Ovary (tissue), 9 donors: ENCODE data around the gene CCDC169. TPM values are rescaled to one million over a fixed set of nuclear protein-coding genes. Genes with fewer than 3 reads are reported as not detected.

ENCODE experiments used
- DNase-seq, 5 donors: peaks; one replicate each; pipeline ENCODE4 v3.0.0-alpha.2; 2019 to 2020
- H3K27ac ChIP-seq, 2 donors: fragments of 200-600 bp; one replicate each; pipeline versions ENCODE4 v1.5.1 to v1.8.0; 2019 to 2022
- H3K27me3 ChIP-seq: fragments of 200-600 bp; one replicate; pipeline ENCODE4 v1.8.0; 2022
- H3K36me3 ChIP-seq: fragments of 200-600 bp; sonication (generic); one replicate; pipeline ENCODE4 v1.5.1; 2019
- H3K4me1 ChIP-seq: one replicate; pipeline ENCODE4 v1.8.1; 2013; ENCODE audit warnings: mild to moderate bottlenecking, moderate library complexity; ENCODE audit not compliant: insufficient read depth
- H3K4me3 ChIP-seq: fragments of 200-600 bp; sonication (generic); one replicate; pipeline ENCODE4 v1.5.1; 2017
- H3K9me3 ChIP-seq, 2 donors: fragments of 200-600 bp in 1 of 2; sonication (generic) in 1 of 2; one replicate each; pipeline versions ENCODE4 v1.5.1 to v1.8.1; 2013 to 2019; ENCODE audit warnings: mild to moderate bottlenecking in 1 of 2, moderate library complexity in 1 of 2
- EP300 ChIP-seq: sonication (generic); formaldehyde crosslinking; IDR thresholded peaks from one replicate; pipeline ENCODE4 v1.6.1; 2017; ENCODE audit warnings: antibody characterized with exemption
- POLR2A ChIP-seq: fragments of 450-650 bp; IDR thresholded peaks from one replicate; pipeline ENCODE4 v1.6.1; 2017; ENCODE audit warnings: antibody characterized with exemption, mild to moderate bottlenecking, moderate library complexity
- WGBS, 3 donors: extraction: QIAGEN DNeasy Blood & Tissue Kit in 1 of 3; methylation state at CpG; one replicate each; pipeline versions ENCODE4 v1.1.5 to v1.1.7; 2013 to 2017; 5-methylcytosine and 5-hydroxymethylcytosine counted together
- intact Hi-C, 4 donors: fragments of 100-400 bp; cut with DNase I; formaldehyde crosslinking; loops; one replicate each; pipeline versions ENCODE4 v1.11.0 to v1.15.1; 2022 to 2023
- polyA plus RNA-seq, 2 donors: library from polyadenylated mRNA; stranded (reverse); fragments of 200-250 nt in 1 of 2; fragments of 350-450 nt in 1 of 2; fragmentation: Illumina TruSeq in 1 of 2; extraction: RNeasy Lipid Tissue Mini Kit (QIAGEN cat#74804) in 1 of 2; gene quantifications; one replicate each; pipeline ENCODE4 v1.2.3, GENCODE V29; 2013 to 2014
- total RNA-seq, 7 donors: library from RNA; depleted of rRNA in 2 of 7; stranded (reverse); fragments of >200 nt in 2 of 7; fragmentation: NEBNext Ultra II Directional in 3 of 7; extraction: Animal tissue kit (Norgen Biotek cat#: 25700) in 3 of 7; gene quantifications; one replicate each; pipeline versions ENCODE4 v1.1.0 to v1.2.4, GENCODE V29; 2016 to 2023
- TF ChIP-seq, protein P1 (sequence below), 3 donors: fragments of 450-650 bp in 2 of 3; fragments of 200-600 bp in 1 of 3; IDR thresholded peaks; one replicate each; pipeline versions ENCODE4 v1.5.1 to v1.8.0; 2016 to 2022; ENCODE audit warnings: antibody characterized with exemption in 3 of 3, mild to moderate bottlenecking in 1 of 3
- donor health status: DM: no; HTN: no; CAD: no; lungs with moderate emphysema.
- donor health status: DM: no; HTN: no; CAD: no.
- donor health status: Bipolar disorder and iron deficiency.
- donor health status: DM: yes; HTN: yes; CAD: no.
- donor health status: DM: no; HTN: no; CAD: no.
- donor health status: DM: yes; HTN: yes; CAD: no.

CCDC169 gene
- total and polyA plus RNA-seq, 9 donors, result 0.24 to 2.7 (median 0.97) TPM; not detected in 1

DNA sequence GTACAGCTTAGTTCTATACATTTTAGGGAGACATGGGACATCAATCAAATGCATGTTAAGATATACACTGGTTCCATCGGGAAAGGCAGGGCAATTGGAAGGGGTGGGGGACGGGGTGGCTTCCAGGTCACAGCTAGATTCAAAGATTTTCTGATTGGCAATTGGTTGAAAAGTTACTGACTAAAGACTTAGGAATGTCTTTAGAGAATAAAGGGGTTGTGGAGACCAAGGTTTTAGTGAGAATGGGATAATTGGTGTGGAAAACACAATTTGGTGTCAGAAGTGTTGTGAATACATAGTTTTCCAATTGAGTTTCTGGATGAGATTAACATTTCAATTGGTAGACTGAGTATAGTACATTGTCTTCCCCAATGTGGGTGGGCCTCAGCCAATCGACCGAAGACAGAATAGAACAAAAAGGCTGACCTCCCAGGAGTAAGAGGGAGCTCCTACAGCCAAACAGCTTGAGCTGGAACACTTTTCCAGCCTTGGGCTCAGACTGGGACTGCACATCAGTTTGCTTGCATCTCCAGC lies 988 bp upstream of the CCDC169 start:
- no peaks in the 10 kb centered on the region for H3K27me3 ChIP-seq
- no peaks in the 10 kb centered on the region for H3K9me3 ChIP-seq
- WGBS, 3 donors, result 13 to 18% (median 17%) methylated on average over 4 of the region's 4 CpGs
- no peak overlapping the region for H3K4me3 ChIP-seq
- no peaks in the 10 kb centered on the region for H3K36me3 ChIP-seq
- TF ChIP-seq, protein P1, sequence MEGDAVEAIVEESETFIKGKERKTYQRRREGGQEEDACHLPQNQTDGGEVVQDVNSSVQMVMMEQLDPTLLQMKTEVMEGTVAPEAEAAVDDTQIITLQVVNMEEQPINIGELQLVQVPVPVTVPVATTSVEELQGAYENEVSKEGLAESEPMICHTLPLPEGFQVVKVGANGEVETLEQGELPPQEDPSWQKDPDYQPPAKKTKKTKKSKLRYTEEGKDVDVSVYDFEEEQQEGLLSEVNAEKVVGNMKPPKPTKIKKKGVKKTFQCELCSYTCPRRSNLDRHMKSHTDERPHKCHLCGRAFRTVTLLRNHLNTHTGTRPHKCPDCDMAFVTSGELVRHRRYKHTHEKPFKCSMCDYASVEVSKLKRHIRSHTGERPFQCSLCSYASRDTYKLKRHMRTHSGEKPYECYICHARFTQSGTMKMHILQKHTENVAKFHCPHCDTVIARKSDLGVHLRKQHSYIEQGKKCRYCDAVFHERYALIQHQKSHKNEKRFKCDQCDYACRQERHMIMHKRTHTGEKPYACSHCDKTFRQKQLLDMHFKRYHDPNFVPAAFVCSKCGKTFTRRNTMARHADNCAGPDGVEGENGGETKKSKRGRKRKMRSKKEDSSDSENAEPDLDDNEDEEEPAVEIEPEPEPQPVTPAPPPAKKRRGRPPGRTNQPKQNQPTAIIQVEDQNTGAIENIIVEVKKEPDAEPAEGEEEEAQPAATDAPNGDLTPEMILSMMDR (IDR thresholded peaks at IDR 0.05), result no peak
- TF ChIP-seq POLR2A (no peak), EP300 (no peak)
- H3K27ac ChIP-seq, result no peak overlapping the region
- intact Hi-C loops, result no loop called here
- peaks cover 1% of the 10 kb centered on the region for H3K4me1 ChIP-seq
- no peak for DNase-seq

DNA sequence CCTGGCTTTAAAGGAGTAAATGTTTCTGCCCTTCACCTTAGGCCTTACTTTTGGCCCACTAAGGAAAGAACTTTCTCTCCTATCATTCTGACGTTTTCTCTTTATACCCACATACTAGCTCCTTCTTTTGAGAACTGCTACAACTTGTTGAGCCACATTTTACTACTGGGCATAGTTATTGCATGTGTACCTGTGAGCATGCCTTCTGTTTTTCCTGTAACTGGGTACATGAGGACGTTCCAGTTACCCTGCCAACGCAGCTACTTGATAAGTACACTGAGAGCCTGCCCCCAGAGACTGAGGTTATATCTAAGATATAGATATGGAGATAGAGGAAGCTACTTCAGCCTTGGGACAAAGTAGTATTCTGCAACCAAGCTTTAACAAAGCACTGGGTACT lies 3.5 kb downstream of the CCDC169 start:
- DNase-seq, result no peak
- no peak overlapping the region for H3K27ac ChIP-seq
- 72 to 90% (median 78%) methylated on average over 3 of the region's 3 CpGs for WGBS, 3 donors
- H3K4me1 ChIP-seq, result peaks cover 1% of the 10 kb centered on the region
- H3K4me3 ChIP-seq, result no peak overlapping the region
- intact Hi-C loops, result no loop called here
- TF ChIP-seq EP300 (no peak), POLR2A (no peak)
- TF ChIP-seq, protein P1 (IDR thresholded peaks at IDR 0.05), result no peak
- no peaks in the 10 kb centered on the region for H3K36me3 ChIP-seq
- no peaks in the 10 kb centered on the region for H3K27me3 ChIP-seq
- no peaks in the 10 kb centered on the region for H3K9me3 ChIP-seq

DNA sequence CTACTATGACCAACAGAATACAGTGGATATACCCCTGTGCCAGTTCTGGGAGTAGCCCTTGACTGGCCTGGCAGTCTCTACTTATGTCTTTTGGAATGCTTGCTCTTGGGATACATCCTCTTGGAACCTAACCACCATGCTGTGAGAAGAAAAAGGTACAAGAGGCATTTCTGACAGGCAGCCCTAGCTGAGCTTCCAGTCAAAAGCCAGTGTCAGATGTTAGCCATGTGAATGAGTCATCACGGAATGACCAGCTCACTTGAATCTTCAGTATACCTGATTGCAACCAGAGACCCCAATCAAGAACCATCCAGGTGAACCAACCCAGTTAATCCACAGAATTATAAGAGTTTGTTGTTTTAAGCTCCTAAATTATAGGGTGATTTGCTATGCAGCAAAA lies 4.1 kb downstream of the CCDC169 start:
- WGBS, 3 donors, result 92 to 95% (median 95%) methylated on average over 1 of the region's 1 CpG
- TF ChIP-seq, protein P1 (IDR thresholded peaks at IDR 0.05), result no peak
- TF ChIP-seq POLR2A (no peak), EP300 (no peak)
- intact Hi-C loops, result no loop called here
- Histone ChIP-seq H3K27me3 (no peaks in the 10 kb centered on the region), H3K4me3 (no peak overlapping the region), H3K36me3 (no peaks in the 10 kb centered on the region), H3K9me3 (no peaks in the 10 kb centered on the region), H3K4me1 (peaks cover 1% of the 10 kb centered on the region), H3K27ac (no peak overlapping the region)
- no peak for DNase-seq

DNA sequence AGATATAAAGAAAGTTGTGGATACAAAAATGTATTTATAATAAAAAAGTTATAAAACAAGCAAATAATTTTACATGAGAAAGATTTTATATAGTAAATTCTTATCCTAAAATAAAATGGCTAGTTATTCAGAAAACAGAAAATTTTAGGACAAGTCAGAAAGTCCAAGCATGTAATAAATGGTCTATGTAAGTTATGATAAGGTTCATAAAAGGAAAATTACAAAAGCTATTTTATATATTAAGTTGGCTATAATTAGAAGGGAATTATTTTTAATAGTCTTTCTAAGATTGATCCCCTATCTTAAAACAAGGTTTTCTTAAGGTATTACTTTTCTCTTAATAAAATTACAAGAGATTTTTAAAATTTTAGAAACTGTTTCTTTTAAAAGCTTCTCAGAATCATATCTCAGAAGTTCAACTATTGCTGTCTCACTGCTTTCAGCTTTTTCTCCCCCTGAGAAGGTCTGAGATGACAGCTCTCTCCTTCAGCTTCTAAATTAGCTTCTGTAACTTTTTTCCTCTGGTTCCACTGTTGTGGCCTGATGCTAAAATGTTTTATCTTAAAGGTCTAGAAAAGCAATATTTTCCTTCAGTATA lies 8.7 kb downstream of the CCDC169 start:
- Histone ChIP-seq H3K27me3 (no peaks in the 10 kb centered on the region), H3K36me3 (no peaks in the 10 kb centered on the region), H3K27ac (no peak overlapping the region), H3K4me3 (no peak overlapping the region), H3K9me3 (no peaks in the 10 kb centered on the region), H3K4me1 (no peaks in the 10 kb centered on the region)
- no peak for TF ChIP-seq EP300
- TF ChIP-seq, protein P1 (IDR thresholded peaks at IDR 0.05), result no peak
- no peak for TF ChIP-seq POLR2A
- intact Hi-C loops, result loop anchor here in 3 of 4 donors (10.0 kb wide), 3 partner anchors 96 to 446 kb away; no protein-coding TSS in a partner anchor
- no peak for DNase-seq
